ENCODE results near the gene TMEM165.

TMEM165 gene

GRCh38 chr4:55438314-55438713 is 42.6 kb downstream of the TMEM165 start:
- no peak for TF ChIP-seq SIN3A (IDR thresholded peaks at IDR 0.05; ENCODE audit: borderline replicate concordance, insufficient read depth, low read length)
- TF ChIP-seq FOXP2 (optimal IDR thresholded peaks at IDR 0.05; ENCODE audit: borderline replicate concordance, extremely low read depth, extremely low read length, insufficient read depth): no peak
- TF ChIP-seq, protein P1, sequence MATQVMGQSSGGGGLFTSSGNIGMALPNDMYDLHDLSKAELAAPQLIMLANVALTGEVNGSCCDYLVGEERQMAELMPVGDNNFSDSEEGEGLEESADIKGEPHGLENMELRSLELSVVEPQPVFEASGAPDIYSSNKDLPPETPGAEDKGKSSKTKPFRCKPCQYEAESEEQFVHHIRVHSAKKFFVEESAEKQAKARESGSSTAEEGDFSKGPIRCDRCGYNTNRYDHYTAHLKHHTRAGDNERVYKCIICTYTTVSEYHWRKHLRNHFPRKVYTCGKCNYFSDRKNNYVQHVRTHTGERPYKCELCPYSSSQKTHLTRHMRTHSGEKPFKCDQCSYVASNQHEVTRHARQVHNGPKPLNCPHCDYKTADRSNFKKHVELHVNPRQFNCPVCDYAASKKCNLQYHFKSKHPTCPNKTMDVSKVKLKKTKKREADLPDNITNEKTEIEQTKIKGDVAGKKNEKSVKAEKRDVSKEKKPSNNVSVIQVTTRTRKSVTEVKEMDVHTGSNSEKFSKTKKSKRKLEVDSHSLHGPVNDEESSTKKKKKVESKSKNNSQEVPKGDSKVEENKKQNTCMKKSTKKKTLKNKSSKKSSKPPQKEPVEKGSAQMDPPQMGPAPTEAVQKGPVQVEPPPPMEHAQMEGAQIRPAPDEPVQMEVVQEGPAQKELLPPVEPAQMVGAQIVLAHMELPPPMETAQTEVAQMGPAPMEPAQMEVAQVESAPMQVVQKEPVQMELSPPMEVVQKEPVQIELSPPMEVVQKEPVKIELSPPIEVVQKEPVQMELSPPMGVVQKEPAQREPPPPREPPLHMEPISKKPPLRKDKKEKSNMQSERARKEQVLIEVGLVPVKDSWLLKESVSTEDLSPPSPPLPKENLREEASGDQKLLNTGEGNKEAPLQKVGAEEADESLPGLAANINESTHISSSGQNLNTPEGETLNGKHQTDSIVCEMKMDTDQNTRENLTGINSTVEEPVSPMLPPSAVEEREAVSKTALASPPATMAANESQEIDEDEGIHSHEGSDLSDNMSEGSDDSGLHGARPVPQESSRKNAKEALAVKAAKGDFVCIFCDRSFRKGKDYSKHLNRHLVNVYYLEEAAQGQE (IDR thresholded peaks at IDR 0.05; ENCODE audit: insufficient read depth in 1 of 2, low read depth in 2 of 2, low read length in 2 of 2): no peak
- TF ChIP-seq POLR2AphosphoS5 (IDR thresholded peaks at IDR 0.05; ENCODE audit: low read depth, low read length): no peak
- no peak for TF ChIP-seq TAF1 (IDR thresholded peaks at IDR 0.05; ENCODE audit: borderline replicate concordance, insufficient read depth, low read length)

GRCh38 chr4:55439023-55439422 is 43.3 kb downstream of the TMEM165 start:
- no peak for TF ChIP-seq SIN3A (IDR thresholded peaks at IDR 0.05; ENCODE audit: borderline replicate concordance, insufficient read depth, low read length)
- TF ChIP-seq, protein P1 (IDR thresholded peaks at IDR 0.05; ENCODE audit: insufficient read depth in 1 of 2, low read depth in 2 of 2, low read length in 2 of 2): no peak

DNA sequence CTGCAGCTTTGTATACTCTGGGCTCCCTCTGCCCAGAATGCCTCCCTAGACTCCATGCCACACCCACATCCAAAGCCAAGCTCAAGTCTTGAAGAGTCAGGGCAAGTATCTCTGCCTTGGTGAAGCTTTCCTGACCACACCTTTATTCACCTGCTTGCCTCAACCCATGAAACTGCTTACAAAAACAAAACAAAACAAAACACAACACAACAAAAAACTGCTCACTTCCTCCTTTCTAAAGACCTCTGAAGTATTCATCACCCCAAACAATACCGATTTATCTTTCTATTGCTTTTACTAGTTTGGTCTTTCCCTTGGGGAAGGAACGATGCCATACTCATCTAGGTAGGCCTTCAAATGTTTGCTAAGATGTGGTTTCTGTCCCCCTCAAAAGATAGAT is 45.0 kb downstream of the TMEM165 start:
- TF ChIP-seq FOXP2 (optimal IDR thresholded peaks at IDR 0.05; ENCODE audit: borderline replicate concordance, extremely low read depth, extremely low read length, insufficient read depth) (no peak), POLR2AphosphoS5 (IDR thresholded peaks at IDR 0.05; ENCODE audit: low read depth, low read length) (no peak), TAF1 (IDR thresholded peaks at IDR 0.05; ENCODE audit: borderline replicate concordance, insufficient read depth, low read length) (no peak), SIN3A (IDR thresholded peaks at IDR 0.05; ENCODE audit: borderline replicate concordance, insufficient read depth, low read length) (no peak)
- TF ChIP-seq, protein P1 (IDR thresholded peaks at IDR 0.05; ENCODE audit: insufficient read depth in 1 of 2, low read depth in 2 of 2, low read length in 2 of 2): no peak

DNA sequence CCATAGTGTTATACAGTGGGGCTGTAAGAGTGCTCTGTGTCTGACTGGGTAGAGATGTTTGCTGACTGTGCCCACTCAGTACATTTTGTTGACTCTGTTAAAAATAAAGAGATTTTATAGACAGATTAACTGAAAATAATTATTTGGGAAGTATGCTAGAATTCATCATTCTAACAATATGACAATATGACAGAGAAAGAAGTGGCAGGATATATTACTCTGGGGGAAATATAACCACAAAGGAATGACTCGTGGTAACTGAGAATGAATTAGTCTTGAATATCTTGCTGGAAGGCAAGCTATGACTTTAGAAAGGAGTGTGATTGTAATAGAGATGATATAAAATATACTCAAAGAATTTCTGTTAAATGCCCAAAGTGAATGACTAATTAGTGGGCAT is 46.8 kb downstream of the TMEM165 start:
- TF ChIP-seq FOXP2 (optimal IDR thresholded peaks at IDR 0.05; ENCODE audit: borderline replicate concordance, extremely low read depth, extremely low read length, insufficient read depth) (no peak), TAF1 (IDR thresholded peaks at IDR 0.05; ENCODE audit: borderline replicate concordance, insufficient read depth, low read length) (no peak), SIN3A (IDR thresholded peaks at IDR 0.05; ENCODE audit: borderline replicate concordance, insufficient read depth, low read length) (no peak), POLR2AphosphoS5 (IDR thresholded peaks at IDR 0.05; ENCODE audit: low read depth, low read length) (no peak)
- TF ChIP-seq, protein P1 (IDR thresholded peaks at IDR 0.05; ENCODE audit: insufficient read depth in 1 of 2, low read depth in 2 of 2, low read length in 2 of 2): no peak

DNA sequence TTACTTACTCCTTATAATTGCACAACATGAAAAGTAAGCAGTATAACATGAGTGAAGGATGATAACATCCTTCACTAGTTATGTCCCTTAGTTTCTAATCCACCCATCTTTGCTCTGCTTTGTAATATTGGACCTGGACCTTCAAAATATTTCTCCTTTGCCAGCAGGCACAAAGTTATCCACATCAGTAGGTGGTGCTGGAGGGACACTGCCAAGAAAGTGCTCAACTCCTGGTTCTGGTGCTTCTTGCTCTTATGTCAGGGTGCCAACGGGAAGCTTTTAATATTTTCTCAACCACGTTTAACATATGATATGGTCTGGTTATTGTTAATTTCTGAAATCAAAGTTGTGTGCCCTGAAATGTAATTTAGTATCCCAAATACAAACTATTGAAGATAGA is 49.1 kb downstream of the TMEM165 start:
- no peak for TF ChIP-seq SIN3A (IDR thresholded peaks at IDR 0.05; ENCODE audit: borderline replicate concordance, insufficient read depth, low read length)

All from PFSK-1 (cell line).